K562 (cell line): Measurements from ENCODE around the gene KIFC3. TPM values are rescaled to one million over a fixed set of nuclear protein-coding genes. Genes with fewer than 3 reads are reported as not detected.

ENCODE experiments used
- ATF1 ChIP-seq, 2 experiments: fragments of 450-650 bp in 1 of 2; IDR thresholded peaks; 2 replicates each; pipeline ENCODE4 v1.6.1; 2016; ENCODE audit warnings: missing compliant biosample characterization in 1 of 2, missing genetic modification characterization in 1 of 2
- CREM ChIP-seq: IDR thresholded peaks from 2 replicates; pipeline ENCODE4 v1.6.1; 2014; ENCODE audit warnings: antibody characterized with exemption, low read depth
- FOXP1 ChIP-seq: sonication (generic); formaldehyde crosslinking; IDR thresholded peaks from 2 replicates; pipeline ENCODE4 v1.8.0; 2022; ENCODE audit warnings: mild to moderate bottlenecking, missing genetic modification reagents
- NR4A1 ChIP-seq, 2 experiments: fragments of 250-450 bp in 1 of 2; fragments of 450-650 bp in 1 of 2; sonication (Bioruptor Pico) in 1 of 2; IDR thresholded peaks; 2 replicates each; pipeline versions ENCODE4 v1.4.0 to v1.6.1; 2016 to 2020; ENCODE audit warnings: mild to moderate bottlenecking in 2 of 2, missing compliant biosample characterization in 1 of 2, missing genetic modification characterization in 1 of 2, moderate library complexity in 1 of 2
- OTX1 ChIP-seq: fragments of 450-650 bp; formaldehyde crosslinking; IDR thresholded peaks from 2 replicates; pipeline ENCODE4 v1.4.0; 2022; ENCODE audit warnings: mild to moderate bottlenecking
- SIX5 ChIP-seq, 2 experiments: IDR thresholded peaks; 2 replicates each; pipeline ENCODE4 v1.6.1; 2011; ENCODE audit warnings: low read length in 2 of 2, borderline replicate concordance in 1 of 2, low read depth in 1 of 2, mild to moderate bottlenecking in 1 of 2, moderate library complexity in 1 of 2; ENCODE audit not compliant: insufficient read depth in 1 of 2
- SMARCA4 ChIP-seq: fragments of 450-650 bp; IDR thresholded peaks from 2 replicates; pipeline ENCODE4 v1.6.1; 2016
- TBL1XR1 ChIP-seq, 2 experiments: IDR thresholded peaks; 2 replicates each; pipeline ENCODE4 v1.6.1; 2012; ENCODE audit warnings: improper control_type of control experiment in 2 of 2, low read length in 2 of 2, mild to moderate bottlenecking in 1 of 2
- polyA plus RNA-seq, 8 experiments: library from polyadenylated mRNA; depleted of rRNA in 4 of 8; stranded (reverse) in 5 of 8; unstranded in 3 of 8; fragments of >200 nt; fragmentation: Nextera tagmentation in 2 of 8; fragmentation: Illumina TruSeq in 1 of 8; extraction: Ambion mirVana in 2 of 8; extraction: Trizol in 1 of 8; gene quantifications; 2 replicates each; pipeline versions ENCODE4 v1.2.1 to v1.2.3, GENCODE V29; 2011 to 2014; ENCODE audit warnings: inconsistent platforms in 1 of 8, missing spikeins in 1 of 8
- total RNA-seq, 7 experiments: library from RNA; depleted of rRNA in 6 of 7; stranded (reverse); fragments of >200 nt in 6 of 7; fragmentation: Illumina TruSeq in 2 of 7; extraction: Trizol in 2 of 7; gene quantifications; 2 replicates each; pipeline versions ENCODE4 v1.2.1 to v1.2.3, GENCODE V29; 2011 to 2021; ENCODE audit warnings: low replicate concordance in 1 of 7
- TF ChIP-seq, protein P1 (sequence below), 2 experiments: fragments of 450-650 bp in 1 of 2; sonication (generic) in 1 of 2; formaldehyde crosslinking in 1 of 2; IDR thresholded peaks in 1 of 2; conservative IDR thresholded peaks in 1 of 2; 2 replicates each; pipeline versions ENCODE4 v1.6.1 to v1.8.1; 2016 to 2023; ENCODE audit warnings: mild to moderate bottlenecking in 2 of 2, moderate library complexity in 2 of 2, inconsistent platforms in 1 of 2, missing genetic modification reagents in 1 of 2
- TF ChIP-seq, protein P2 (sequence below): fragments of 450-650 bp; formaldehyde crosslinking; IDR thresholded peaks from 2 replicates; pipeline ENCODE4 v1.4.0; 2022; ENCODE audit warnings: missing genetic modification characterization

KIFC3 gene
- total and polyA plus RNA-seq, 9 of the 15 experiments (the other 6 are each of a cell fraction or from before 2014, with no cell fraction given): 0.23 to 105 (median 26.2) TPM

DNA sequence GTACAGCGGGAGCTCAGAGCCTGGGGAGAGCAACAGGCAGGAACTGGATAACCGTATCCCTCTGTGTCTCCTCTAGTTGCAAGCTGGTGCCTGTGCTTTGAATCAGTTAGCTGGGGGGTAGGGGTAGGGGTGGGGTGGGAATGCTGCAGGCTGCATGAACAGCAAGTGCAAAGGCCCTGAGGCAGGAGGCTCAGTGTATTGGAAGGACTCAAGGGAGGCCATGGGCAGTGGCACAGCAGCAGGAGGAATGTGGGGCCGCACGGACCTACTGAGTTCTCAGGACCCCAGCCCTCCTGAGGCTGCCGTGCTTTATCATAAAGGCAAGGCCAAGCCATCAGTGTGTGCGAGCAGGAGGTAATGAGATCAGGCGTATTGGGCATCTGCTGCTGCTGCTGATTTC lies 63.4 kb downstream of the KIFC3 start (continued):
- TF ChIP-seq, protein P1, sequence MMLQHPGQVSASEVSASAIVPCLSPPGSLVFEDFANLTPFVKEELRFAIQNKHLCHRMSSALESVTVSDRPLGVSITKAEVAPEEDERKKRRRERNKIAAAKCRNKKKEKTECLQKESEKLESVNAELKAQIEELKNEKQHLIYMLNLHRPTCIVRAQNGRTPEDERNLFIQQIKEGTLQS (IDR thresholded peaks at IDR 0.05): no peak
- TF ChIP-seq, protein P1 (CRISPR knock-in tag; conservative IDR thresholded peaks at IDR 0.05): no peak
- TF ChIP-seq SIX5 (IDR thresholded peaks at IDR 0.05; ENCODE audit: borderline replicate concordance in 1 of 2, insufficient read depth in 1 of 2, low read depth in 1 of 2, low read length in 2 of 2) (no peak), ATF1 (CRISPR knock-in tag; IDR thresholded peaks at IDR 0.05) (no peak), ATF1 (tag; IDR thresholded peaks at IDR 0.05) (no peak), NR4A1 (CRISPR knock-in tag; IDR thresholded peaks at IDR 0.05) (no peak), NR4A1 (tag; IDR thresholded peaks at IDR 0.05) (no peak), CREM (no peak), FOXP1 (CRISPR knock-in tag) (no peak), SMARCA4 (no peak), OTX1 (CRISPR knock-in tag) (no peak), TBL1XR1 (IDR thresholded peaks at IDR 0.05; ENCODE audit: low read length in 2 of 2) (no peak)
- TF ChIP-seq, protein P2, sequence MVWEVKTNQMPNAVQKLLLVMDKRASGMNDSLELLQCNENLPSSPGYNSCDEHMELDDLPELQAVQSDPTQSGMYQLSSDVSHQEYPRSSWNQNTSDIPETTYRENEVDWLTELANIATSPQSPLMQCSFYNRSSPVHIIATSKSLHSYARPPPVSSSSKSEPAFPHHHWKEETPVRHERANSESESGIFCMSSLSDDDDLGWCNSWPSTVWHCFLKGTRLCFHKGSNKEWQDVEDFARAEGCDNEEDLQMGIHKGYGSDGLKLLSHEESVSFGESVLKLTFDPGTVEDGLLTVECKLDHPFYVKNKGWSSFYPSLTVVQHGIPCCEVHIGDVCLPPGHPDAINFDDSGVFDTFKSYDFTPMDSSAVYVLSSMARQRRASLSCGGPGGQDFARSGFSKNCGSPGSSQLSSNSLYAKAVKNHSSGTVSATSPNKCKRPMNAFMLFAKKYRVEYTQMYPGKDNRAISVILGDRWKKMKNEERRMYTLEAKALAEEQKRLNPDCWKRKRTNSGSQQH: no peak
